Mesenchymal stem cell (in vitro differentiated cells and primary cell): ENCODE measurements around the gene EEF1AKMT1.
A peak's percentile ranks its signal among the peaks of the same experiment; 100 is the strongest.

Source experiments
- DNase-seq: peaks from one replicate; pipeline ENCODE4 v3.0.0-alpha.2; 2013
- H2AFZ ChIP-seq: one replicate; pipeline ENCODE4 v1.6.1; 2013; ENCODE audit warnings: low read depth, mild to moderate bottlenecking, control low read depth, inconsistent platforms, low read length, moderate library complexity
- H2AK5ac ChIP-seq: 2 replicates; pipeline ENCODE4 v1.6.1; 2013; ENCODE audit warnings: low read length, moderate library complexity, mild to moderate bottlenecking, inconsistent platforms; ENCODE audit not compliant: severe bottlenecking
- H2BK120ac ChIP-seq: one replicate; pipeline ENCODE4 v1.6.1; 2013; ENCODE audit warnings: low read depth, mild to moderate bottlenecking, inconsistent platforms, low read length, moderate library complexity
- H2BK12ac ChIP-seq, 2 experiments: one replicate each; pipeline ENCODE4 v1.6.1; 2013; ENCODE audit warnings: inconsistent platforms in 2 of 2, low read length in 2 of 2, mild to moderate bottlenecking in 2 of 2, moderate library complexity in 2 of 2, control low read depth in 1 of 2
- H2BK15ac ChIP-seq: one replicate; pipeline ENCODE4 v1.6.1; 2013; ENCODE audit warnings: mild to moderate bottlenecking, low read depth, inconsistent platforms; ENCODE audit not compliant: poor library complexity, severe bottlenecking
- H2BK5ac ChIP-seq: 2 replicates; pipeline ENCODE4 v1.6.1; 2013; ENCODE audit warnings: low read depth, mild to moderate bottlenecking, low read length, control low read depth, inconsistent platforms; ENCODE audit not compliant: poor library complexity, severe bottlenecking
- H3K14ac ChIP-seq, 2 experiments: one replicate each; pipeline ENCODE4 v1.6.1; 2013; ENCODE audit warnings: inconsistent platforms in 2 of 2, low read length in 2 of 2, control low read depth in 1 of 2, mild to moderate bottlenecking in 1 of 2, moderate library complexity in 1 of 2
- H3K18ac ChIP-seq, 2 experiments: one replicate each; pipeline ENCODE4 v1.6.1; 2013; ENCODE audit warnings: inconsistent platforms in 2 of 2, low read length in 2 of 2, control low read depth in 1 of 2, low read depth in 1 of 2, mild to moderate bottlenecking in 1 of 2
- H3K23ac ChIP-seq, 2 experiments: one replicate each; pipeline ENCODE4 v1.6.1; 2013; ENCODE audit warnings: inconsistent platforms in 2 of 2, low read length in 2 of 2, mild to moderate bottlenecking in 2 of 2, moderate library complexity in 2 of 2, control low read depth in 1 of 2
- H3K27ac ChIP-seq: 2 replicates; pipeline ENCODE4 v1.5.1; 2013; ENCODE audit warnings: mild to moderate bottlenecking, moderate library complexity, low read length, control low read depth, inconsistent platforms; ENCODE audit not compliant: poor library complexity, severe bottlenecking
- H3K27me3 ChIP-seq, 2 experiments: 2 replicates each; pipeline versions ENCODE4 v1.6.1 to v1.7.0; 2013; ENCODE audit warnings: low read length in 2 of 2, mild to moderate bottlenecking in 2 of 2, moderate library complexity in 2 of 2, control low read depth in 1 of 2, inconsistent platforms in 1 of 2; ENCODE audit not compliant: control insufficient read depth in 1 of 2, insufficient read depth in 1 of 2
- H3K36me3 ChIP-seq, 2 experiments: 2 replicates each; pipeline versions ENCODE4 v1.6.1 to v1.7.0; 2013; ENCODE audit warnings: low read length in 2 of 2, control low read depth in 1 of 2, inconsistent platforms in 1 of 2, low read depth in 1 of 2, mild to moderate bottlenecking in 1 of 2; ENCODE audit not compliant: insufficient read depth in 2 of 2, control insufficient read depth in 1 of 2
- H3K4ac ChIP-seq, 2 experiments: one replicate each; pipeline ENCODE4 v1.6.1; 2013; ENCODE audit warnings: inconsistent platforms in 2 of 2, low read length in 2 of 2, mild to moderate bottlenecking in 2 of 2, moderate library complexity in 2 of 2, control low read depth in 1 of 2, low read depth in 1 of 2
- H3K4me1 ChIP-seq: 2 replicates; pipeline ENCODE4 v1.6.1; 2013; ENCODE audit warnings: low read depth, low read length, control low read depth; ENCODE audit not compliant: control insufficient read depth, insufficient read depth
- H3K4me2 ChIP-seq: 2 replicates; pipeline ENCODE4 v1.6.1; 2013; ENCODE audit warnings: low read length, mild to moderate bottlenecking, inconsistent platforms; ENCODE audit not compliant: poor library complexity, severe bottlenecking
- H3K4me3 ChIP-seq, 2 experiments: 2 replicates each; pipeline versions ENCODE4 v1.5.1 to v1.7.0; 2013; ENCODE audit warnings: low read length in 2 of 2, mild to moderate bottlenecking in 2 of 2, control low read depth in 1 of 2, low read depth in 1 of 2; ENCODE audit not compliant: insufficient read depth in 1 of 2
- H3K79me1 ChIP-seq: replicated peaks from 2 replicates; pipeline ENCODE4 v1.6.1; 2013; ENCODE audit warnings: mild to moderate bottlenecking, control low read depth, low read length, inconsistent platforms; ENCODE audit not compliant: poor library complexity, severe bottlenecking
- H3K9ac ChIP-seq: 2 replicates; pipeline ENCODE4 v1.7.0; 2013; ENCODE audit warnings: mild to moderate bottlenecking, low read length, moderate library complexity
- H3K9me3 ChIP-seq: 2 replicates; pipeline ENCODE4 v1.7.0; 2013; ENCODE audit warnings: mild to moderate bottlenecking, low read length; ENCODE audit not compliant: control insufficient read depth
- H4K8ac ChIP-seq: one replicate; pipeline ENCODE4 v1.6.1; 2013; ENCODE audit warnings: inconsistent platforms, mild to moderate bottlenecking, low read length, moderate library complexity
- H4K91ac ChIP-seq: one replicate; pipeline ENCODE4 v1.6.1; 2013; ENCODE audit warnings: mild to moderate bottlenecking, low read length, inconsistent platforms
- WGBS: methylation state at CpG from one replicate; pipeline ENCODE4 v1.1.7; 2013; ENCODE audit warnings: mixed read lengths; 5-methylcytosine and 5-hydroxymethylcytosine counted together

Gene EEF1AKMT1

DNA sequence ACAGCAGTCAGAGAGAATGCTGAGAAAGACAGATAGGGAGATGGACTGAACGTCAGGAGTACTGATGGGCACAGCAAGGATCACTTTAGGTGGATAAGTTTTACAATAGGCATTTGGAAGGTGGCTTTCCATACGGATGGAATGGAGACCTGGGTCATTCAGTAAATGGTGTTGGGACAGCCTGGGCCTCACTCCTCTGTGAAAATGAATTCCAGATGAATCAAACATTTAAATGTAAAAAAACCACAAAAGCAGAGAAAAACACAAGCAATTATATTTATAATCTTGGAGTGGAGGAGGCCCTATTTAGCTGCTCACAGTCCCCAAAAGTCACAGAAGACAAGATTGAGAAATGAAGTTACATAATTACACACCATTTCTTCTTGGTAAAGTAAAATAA, 65.5 kb downstream of the EEF1AKMT1 start:
- Histone ChIP-seq H3K14ac (no peak overlapping the region), H3K4me2 (no peak overlapping the region), H3K23ac (no peak overlapping the region), H2BK120ac (no peak overlapping the region), H2BK5ac (no peak overlapping the region), H2BK12ac (no peak overlapping the region), H3K4ac (no peak overlapping the region), H3K27ac (no peak overlapping the region), H2AK5ac (no peak overlapping the region), H3K36me3 (no peaks in the 10 kb centered on the region), H4K8ac (no peak overlapping the region), H2AFZ (no peak overlapping the region), H3K4me1 (peaks cover 9% of the 10 kb centered on the region), H3K27me3 (peaks cover 0 to 5% of the 10 kb centered on the region in 2 experiments), H3K9ac (peak overlapping the region; percentile 68), H2BK15ac (no peak overlapping the region), H3K9me3 (no peaks in the 10 kb centered on the region), H3K18ac (no peak overlapping the region), H3K4me3 (no peak overlapping the region), H4K91ac (no peak overlapping the region), H3K79me1 (no peaks in the 10 kb centered on the region)
- WGBS: 91% methylated on average over 2 of the region's 2 CpGs
- no peak for DNase-seq

DNA sequence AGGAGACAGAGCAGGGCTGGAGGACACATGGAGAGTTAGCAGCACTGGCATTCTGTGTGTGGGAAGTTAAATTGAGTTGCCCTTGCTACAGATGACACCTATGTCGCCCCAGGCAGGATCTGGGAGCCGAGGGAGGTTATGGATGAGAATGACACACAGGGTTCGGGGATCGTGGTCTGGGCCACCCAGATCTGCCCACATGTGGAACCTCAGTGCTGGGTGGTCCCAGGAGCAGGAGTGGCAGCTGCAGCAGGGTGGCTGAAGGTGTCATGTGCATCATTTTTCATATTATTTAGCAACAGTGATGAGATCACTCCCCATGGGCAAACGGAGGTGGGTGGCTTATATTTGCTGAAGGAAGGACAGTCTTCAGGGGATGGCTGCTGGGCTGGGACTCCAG, 67.1 kb downstream of the EEF1AKMT1 start:
- Histone ChIP-seq H3K9me3 (no peaks in the 10 kb centered on the region), H2AFZ (no peak overlapping the region), H3K4me2 (no peak overlapping the region), H2BK15ac (no peak overlapping the region), H3K14ac (no peak overlapping the region), H3K4me1 (peaks cover 11% of the 10 kb centered on the region), H4K91ac (no peak overlapping the region), H3K79me1 (no peaks in the 10 kb centered on the region), H2BK12ac (no peak overlapping the region), H3K4me3 (no peak overlapping the region), H2BK120ac (no peak overlapping the region), H3K23ac (no peak overlapping the region), H4K8ac (no peak overlapping the region), H3K27me3 (peaks cover 0 to 9% of the 10 kb centered on the region in 2 experiments), H3K36me3 (no peaks in the 10 kb centered on the region), H3K18ac (no peak overlapping the region), H2AK5ac (no peak overlapping the region), H2BK5ac (no peak overlapping the region), H3K27ac (no peak overlapping the region), H3K4ac (no peak overlapping the region), H3K9ac (no peak overlapping the region)
- WGBS: 93% methylated on average over 5 of the region's 5 CpGs
- DNase-seq: no peak

DNA sequence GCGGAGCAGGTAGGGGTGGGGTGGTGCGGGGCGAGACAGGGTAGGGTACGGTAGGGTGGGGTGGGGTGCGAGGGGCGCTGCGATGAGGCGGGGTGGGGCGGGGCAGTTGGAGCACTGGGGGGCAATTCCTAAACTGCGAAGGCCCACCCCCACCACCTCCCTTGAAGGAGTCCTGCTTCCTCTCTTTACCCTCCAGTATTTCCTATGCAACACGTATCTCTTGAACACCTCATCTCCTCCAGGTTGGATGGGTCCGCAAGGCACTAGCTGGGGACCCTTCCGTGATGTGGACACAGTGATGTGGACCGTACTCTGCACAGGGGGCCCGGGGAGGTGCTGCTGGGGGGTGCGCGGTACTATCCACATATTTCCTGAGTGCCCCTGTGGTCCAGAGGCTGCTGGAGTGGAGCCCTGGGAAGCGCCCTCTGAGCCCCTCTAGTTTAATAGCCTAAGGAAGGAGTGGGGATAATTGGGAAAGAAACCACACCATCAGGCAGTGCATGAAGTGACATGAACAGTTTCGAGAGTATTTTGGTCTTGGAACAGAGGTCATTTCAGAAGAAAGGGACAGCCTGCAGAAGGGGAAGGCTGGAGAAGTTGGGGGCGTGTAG, 69.2 kb downstream of the EEF1AKMT1 start:
- H3K4me2 ChIP-seq: no peak overlapping the region
- no peak overlapping the region for H3K18ac ChIP-seq
- peaks cover 11% of the 10 kb centered on the region for H3K4me1 ChIP-seq
- H2BK15ac ChIP-seq: peak overlapping the region; percentile 93
- H3K27me3 ChIP-seq: peaks cover 0 to 9% of the 10 kb centered on the region in 2 experiments
- peak overlapping the region in 1 of 2 experiments; percentile 81 for H3K4me3 ChIP-seq
- no peak overlapping the region for H4K8ac ChIP-seq
- H2AK5ac ChIP-seq: no peak overlapping the region
- H3K4ac ChIP-seq: no peak overlapping the region
- H2AFZ ChIP-seq: no peak overlapping the region
- no peak overlapping the region for H4K91ac ChIP-seq
- no peaks in the 10 kb centered on the region for H3K79me1 ChIP-seq
- no peak overlapping the region for H3K23ac ChIP-seq
- no peak overlapping the region for H2BK12ac ChIP-seq
- no peak for DNase-seq
- 32% methylated on average over 11 of the region's 20 CpGs for WGBS
- peak overlapping the region; percentile 73 for H2BK120ac ChIP-seq
- H3K9ac ChIP-seq: no peak overlapping the region
- H3K14ac ChIP-seq: no peak overlapping the region
- H3K9me3 ChIP-seq: no peaks in the 10 kb centered on the region
- no peak overlapping the region for H2BK5ac ChIP-seq
- no peak overlapping the region for H3K27ac ChIP-seq
- H3K36me3 ChIP-seq: no peaks in the 10 kb centered on the region

DNA sequence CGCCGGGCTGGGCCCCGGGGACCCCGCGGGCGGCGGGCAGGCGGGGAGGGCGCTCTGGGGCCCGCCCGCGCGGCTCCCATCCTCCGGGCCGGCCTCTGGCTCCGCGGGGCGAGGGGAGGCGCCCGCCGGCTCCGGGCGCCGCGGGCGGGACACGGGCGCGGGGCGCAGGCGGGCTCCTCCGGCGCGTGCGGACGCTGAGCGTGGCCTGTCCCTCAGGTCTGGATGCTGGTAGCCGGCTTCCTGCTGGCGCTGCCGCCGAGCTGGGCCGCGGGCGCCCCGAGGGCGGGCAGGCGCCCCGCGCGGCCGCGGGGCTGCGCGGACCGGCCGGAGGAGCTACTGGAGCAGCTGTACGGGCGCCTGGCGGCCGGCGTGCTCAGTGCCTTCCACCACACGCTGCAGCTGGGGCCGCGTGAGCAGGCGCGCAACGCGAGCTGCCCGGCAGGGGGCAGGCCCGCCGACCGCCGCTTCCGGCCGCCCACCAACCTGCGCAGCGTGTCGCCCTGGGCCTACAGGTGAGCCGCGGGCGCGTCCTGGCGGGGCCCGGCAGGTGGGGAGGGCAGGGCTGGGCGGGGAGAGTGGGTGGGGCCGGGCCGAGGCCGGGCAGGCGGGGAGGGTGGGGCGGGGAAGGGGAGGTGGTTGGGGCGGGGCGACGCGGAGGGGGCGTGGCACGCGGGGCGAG, 69.8 kb downstream of the EEF1AKMT1 start:
- H3K9ac ChIP-seq: no peak overlapping the region
- H2BK15ac ChIP-seq: peak overlapping the region; percentile 93
- no peak overlapping the region for H2BK5ac ChIP-seq
- H3K18ac ChIP-seq: no peak overlapping the region
- no peak overlapping the region for H2BK12ac ChIP-seq
- H3K23ac ChIP-seq: no peak overlapping the region
- H3K79me1 ChIP-seq: no peaks in the 10 kb centered on the region
- WGBS: 0% methylated on average over 27 of the region's 98 CpGs
- H3K9me3 ChIP-seq: no peaks in the 10 kb centered on the region
- H4K8ac ChIP-seq: no peak overlapping the region
- H3K4me3 ChIP-seq: peak overlapping the region; percentile 54 to 81
- peak overlapping the region; percentile 78 for H3K4me2 ChIP-seq
- H3K4me1 ChIP-seq: peaks cover 11% of the 10 kb centered on the region
- no peak overlapping the region for H3K27ac ChIP-seq
- no peak overlapping the region for H4K91ac ChIP-seq
- H2AK5ac ChIP-seq: no peak overlapping the region
- peaks cover 0 to 9% of the 10 kb centered on the region in 2 experiments for H3K27me3 ChIP-seq
- H3K36me3 ChIP-seq: no peaks in the 10 kb centered on the region
- no peak overlapping the region for H3K4ac ChIP-seq
- H2BK120ac ChIP-seq: peak overlapping the region; percentile 73
- peak; percentile 81 for DNase-seq
- no peak overlapping the region for H3K14ac ChIP-seq
- no peak overlapping the region for H2AFZ ChIP-seq
